SK-N-SH (cell line): ENCODE results near the gene AGBL3. TPM values are rescaled to one million over a fixed set of nuclear protein-coding genes. Genes with fewer than 3 reads are reported as not detected.

Source experiments
- CTCF ChIA-PET: fragments of 300-600, 350-600 bp; formaldehyde crosslinking; extraction: SDS; loops from one replicate; lab custom pipeline; 2021; lab: Yijun Ruan, JAX
- POLR2A ChIA-PET: fragments of 350-600 bp; sonication (Branson Sonifier 250); formaldehyde crosslinking; extraction: SDS; loops from one replicate; lab custom pipeline; 2020; ENCODE audit warnings: antibody characterized with exemption, inconsistent platforms; lab: Yijun Ruan, JAX
- DNase-seq: peaks from one replicate; pipeline ENCODE4 v3.0.0; 2012
- H2AFZ ChIP-seq: fragments of 200-600 bp; sonication (generic); 2 replicates; pipeline ENCODE4 v1.8.1; 2016; ENCODE audit warnings: antibody characterized with exemption, mild to moderate bottlenecking, low read depth
- H3F3A ChIP-seq: fragments of 200-600 bp; sonication (generic); replicated peaks from 2 replicates; pipeline ENCODE3; 2016; ENCODE audit warnings: antibody characterized with exemption, mild to moderate bottlenecking; ENCODE audit not compliant: insufficient read depth
- H3K27ac ChIP-seq, 2 experiments: fragments of 200-500 bp in 1 of 2; fragments of 200-600 bp in 1 of 2; sonication (Bioruptor generic) in 1 of 2; sonication (generic), shearing (Covaris generic) in 1 of 2; 2 replicates each; pipeline versions ENCODE4 v1.5.1 to v1.6.1; 2014 to 2016; ENCODE audit warnings: low read depth in 2 of 2, inconsistent platforms in 1 of 2, low read length in 1 of 2, mild to moderate bottlenecking in 1 of 2, mixed read lengths in 1 of 2
- H3K27me3 ChIP-seq: fragments of 200-600 bp; sonication (generic), shearing (Covaris generic); 2 replicates; pipeline ENCODE4 v1.6.1; 2016; ENCODE audit warnings: mixed run types; ENCODE audit not compliant: insufficient read depth
- H3K36me3 ChIP-seq, 2 experiments: fragments of 200-500 bp in 1 of 2; fragments of 200-600 bp in 1 of 2; sonication (Bioruptor generic) in 1 of 2; sonication (generic) in 1 of 2; replicated peaks in 1 of 2; 2 replicates each; pipeline versions ENCODE3 to v1.5.1; 2014 to 2016; ENCODE audit warnings: low read length in 1 of 2, mild to moderate bottlenecking in 1 of 2; ENCODE audit not compliant: insufficient read depth in 2 of 2, control insufficient read depth in 1 of 2
- H3K4me1 ChIP-seq, 2 experiments: fragments of 200-500 bp in 1 of 2; fragments of 200-600 bp in 1 of 2; sonication (Bioruptor generic) in 1 of 2; sonication (generic), shearing (Covaris generic) in 1 of 2; 2 replicates each; pipeline versions ENCODE4 v1.5.1 to v1.6.1; 2014 to 2016; ENCODE audit warnings: low read depth in 1 of 2, low read length in 1 of 2, mixed run types in 1 of 2; ENCODE audit not compliant: insufficient read depth in 2 of 2, control insufficient read depth in 1 of 2
- H3K4me2 ChIP-seq: fragments of 200-600 bp; sonication (generic), shearing (Covaris generic); 2 replicates; pipeline ENCODE4 v1.6.1; 2017; ENCODE audit warnings: mixed run types
- H3K4me3 ChIP-seq, 2 experiments: fragments of 200-500 bp in 1 of 2; fragments of 200-600 bp in 1 of 2; sonication (Bioruptor generic) in 1 of 2; sonication (generic), shearing (Covaris generic) in 1 of 2; 2 replicates each; pipeline versions ENCODE4 v1.5.1 to v1.8.1; 2014 to 2016; ENCODE audit warnings: low read depth in 2 of 2, inconsistent platforms in 1 of 2, low read length in 1 of 2, mild to moderate bottlenecking in 1 of 2, mixed read lengths in 1 of 2, moderate library complexity in 1 of 2
- H3K79me2 ChIP-seq: fragments of 200-600 bp; sonication (generic); 2 replicates; pipeline ENCODE4 v1.8.1; 2017; ENCODE audit warnings: mild to moderate bottlenecking; ENCODE audit not compliant: insufficient read depth
- H3K9ac ChIP-seq: fragments of 200-600 bp; sonication (generic); 2 replicates; pipeline ENCODE4 v1.6.1; 2017; ENCODE audit warnings: mixed run types
- H3K9me2 ChIP-seq: fragments of 200-600 bp; sonication (generic); 2 replicates; pipeline ENCODE4 v1.6.1; 2017; ENCODE audit warnings: mixed run types
- H3K9me3 ChIP-seq: fragments of 200-600 bp; sonication (generic); 2 replicates; pipeline ENCODE4 v1.6.1; 2017; ENCODE audit warnings: mixed run types, mild to moderate bottlenecking, moderate library complexity
- H4K20me1 ChIP-seq: fragments of 200-600 bp; sonication (generic); 2 replicates; pipeline ENCODE4 v1.6.1; 2017; ENCODE audit warnings: mild to moderate bottlenecking, mixed run types; ENCODE audit not compliant: insufficient read depth
- ELF1 ChIP-seq: IDR thresholded peaks from 2 replicates; pipeline ENCODE4 v1.4.0; 2012
- EP300 ChIP-seq, 2 experiments: IDR thresholded peaks; 2 replicates each; pipeline versions ENCODE4 v1.4.0 to v1.6.1; 2012; ENCODE audit warnings: borderline replicate concordance in 1 of 2, low read depth in 1 of 2, low read length in 1 of 2
- FOXJ3 ChIP-seq: sonication (generic); formaldehyde crosslinking; IDR thresholded peaks from 2 replicates; pipeline ENCODE4 v1.5.1; 2020; ENCODE audit warnings: mild to moderate bottlenecking, missing genetic modification reagents
- GATA2 ChIP-seq: sonication (generic); formaldehyde crosslinking; IDR thresholded peaks from 2 replicates; pipeline ENCODE4 v1.5.0; 2020; ENCODE audit warnings: mild to moderate bottlenecking, missing genetic modification reagents
- MEF2A ChIP-seq: IDR thresholded peaks from 2 replicates; pipeline ENCODE4 v1.4.0; 2012; ENCODE audit warnings: low read depth, borderline replicate concordance
- NRF1 ChIP-seq: IDR thresholded peaks from 2 replicates; pipeline ENCODE4 v1.6.1; 2012; ENCODE audit warnings: low read depth, mild to moderate bottlenecking, low read length
- RAD21 ChIP-seq: IDR thresholded peaks from 2 replicates; pipeline ENCODE4 v1.6.1; 2012; ENCODE audit warnings: mild to moderate bottlenecking, low read length
- RCOR1 ChIP-seq: fragments of 150-350 bp; IDR thresholded peaks from 2 replicates; pipeline ENCODE4 v1.6.1; 2017; ENCODE audit warnings: antibody characterized with exemption, low read length
- SIN3A ChIP-seq: IDR thresholded peaks from 2 replicates; pipeline ENCODE4 v1.6.1; 2012; ENCODE audit warnings: low read depth, mild to moderate bottlenecking, low read length, moderate library complexity, borderline replicate concordance
- TCF12 ChIP-seq: IDR thresholded peaks from 2 replicates; pipeline ENCODE4 v1.4.0; 2012
- TEAD4 ChIP-seq: IDR thresholded peaks from 2 replicates; pipeline ENCODE4 v1.4.0; 2012; ENCODE audit warnings: mild to moderate bottlenecking, borderline replicate concordance; ENCODE audit not compliant: insufficient read depth
- WGBS: methylation state at CpG from one replicate; pipeline ENCODE4 v1.1.6; 2017; ENCODE audit warnings: low lambda C conversion rate; 5-methylcytosine and 5-hydroxymethylcytosine counted together
- polyA plus RNA-seq, 3 experiments: library from polyadenylated mRNA; depleted of rRNA; stranded (reverse); fragments of >200 nt; gene quantifications; 2 replicates each; pipeline ENCODE4 v1.2.3, GENCODE V29; 2012
- TF ChIP-seq, protein P1 (sequence below): fragments of 200-600 bp; sonication (generic); IDR thresholded peaks from 2 replicates; pipeline ENCODE4 v1.6.1; 2017; ENCODE audit warnings: antibody characterized with exemption, mild to moderate bottlenecking, moderate library complexity
- TF ChIP-seq, protein P2 (sequence below): IDR thresholded peaks from 2 replicates; pipeline ENCODE4 v1.4.0; 2012; ENCODE audit warnings: low read depth, borderline replicate concordance
- TF ChIP-seq, protein P3 (sequence below): fragments of 150-350 bp; IDR thresholded peaks from 2 replicates; pipeline ENCODE4 v1.6.1; 2016; ENCODE audit warnings: mild to moderate bottlenecking, low read depth, low read length
- TF ChIP-seq, protein P4 (sequence below): IDR thresholded peaks from 2 replicates; pipeline ENCODE4; 2012
- TF ChIP-seq, protein P5 (sequence below): IDR thresholded peaks from 2 replicates; pipeline ENCODE4 v1.4.0; 2012; ENCODE audit warnings: low read depth, borderline replicate concordance

AGBL3 gene
- polyA plus RNA-seq, 1 of the 3 experiments (the other 2 are of a cell fraction), result 0.35 TPM

DNA sequence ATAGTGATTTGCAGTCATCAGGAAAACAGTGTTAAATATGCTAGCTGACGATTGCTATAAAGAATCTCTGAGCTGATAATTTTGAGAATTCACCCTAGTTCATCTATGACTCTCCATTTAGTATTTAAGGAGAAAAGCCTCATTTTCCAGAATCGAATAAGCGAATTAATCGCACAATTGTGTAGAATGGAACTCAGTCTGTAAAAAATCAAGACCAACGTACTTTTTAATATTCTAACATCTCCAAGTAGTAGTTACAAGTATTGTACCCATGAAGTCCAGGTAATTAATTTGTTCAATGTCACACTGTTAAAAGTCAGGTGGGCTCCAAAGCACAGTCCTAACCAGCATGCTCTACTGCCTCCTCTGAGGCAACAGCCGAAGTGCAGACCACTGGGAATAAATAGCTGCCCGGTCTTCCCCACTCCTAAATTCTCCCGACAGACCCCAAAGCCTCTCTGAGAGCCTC is 380 bp upstream of the AGBL3 start:
- ChIA-PET POLR2A (interaction anchor here (0.8 to 1.7 kb wide), 5 partner anchors 16 to 528 kb away, joined by 3 to 6 read pairs (median 3); partner anchors contain the start of genes AKR1B1 and CYREN), CTCF (interaction anchor here (0.7 to 3.2 kb wide), 20 partner anchors 9 to 438 kb away, joined by 3 to 12 read pairs (median 4); partner anchors contain the start of gene CYREN)
- peak overlapping the region; percentile 79 for H3K9ac ChIP-seq
- peak overlapping the region; percentile 93 for H3K4me2 ChIP-seq
- peak overlapping the region; percentile 98 for H3K4me3 ChIP-seq
- peaks cover 17 to 22% of the 10 kb centered on the region in 2 experiments for H3K36me3 ChIP-seq
- 0 out of 2 replicates have a peak, but pooled peaks cover 4% of the 10 kb centered on the region for H3K9me3 ChIP-seq
- H3K27ac ChIP-seq, result peak overlapping the region; percentile 71 to 96
- H3K4me1 ChIP-seq, result peaks cover 0 to 14% of the 10 kb centered on the region in 2 experiments; a peak in 1 of 4 replicates
- 52% methylated on average over 8 of the region's 8 CpGs for WGBS
- no peaks in the 10 kb centered on the region for H4K20me1 ChIP-seq
- peaks cover 21% of the 10 kb centered on the region for H3K79me2 ChIP-seq
- H3K27me3 ChIP-seq, result no peaks in the 10 kb centered on the region
- no peak for DNase-seq
- H3K9me2 ChIP-seq, result no peaks in the 10 kb centered on the region; the same call in 1 of the 2 replicates
- H3F3A ChIP-seq, result no peaks in the 10 kb centered on the region
- TF ChIP-seq FOXJ3 (CRISPR knock-in tag), result no peak; the same call in 1 of the 2 replicates
- TF ChIP-seq, protein P1, sequence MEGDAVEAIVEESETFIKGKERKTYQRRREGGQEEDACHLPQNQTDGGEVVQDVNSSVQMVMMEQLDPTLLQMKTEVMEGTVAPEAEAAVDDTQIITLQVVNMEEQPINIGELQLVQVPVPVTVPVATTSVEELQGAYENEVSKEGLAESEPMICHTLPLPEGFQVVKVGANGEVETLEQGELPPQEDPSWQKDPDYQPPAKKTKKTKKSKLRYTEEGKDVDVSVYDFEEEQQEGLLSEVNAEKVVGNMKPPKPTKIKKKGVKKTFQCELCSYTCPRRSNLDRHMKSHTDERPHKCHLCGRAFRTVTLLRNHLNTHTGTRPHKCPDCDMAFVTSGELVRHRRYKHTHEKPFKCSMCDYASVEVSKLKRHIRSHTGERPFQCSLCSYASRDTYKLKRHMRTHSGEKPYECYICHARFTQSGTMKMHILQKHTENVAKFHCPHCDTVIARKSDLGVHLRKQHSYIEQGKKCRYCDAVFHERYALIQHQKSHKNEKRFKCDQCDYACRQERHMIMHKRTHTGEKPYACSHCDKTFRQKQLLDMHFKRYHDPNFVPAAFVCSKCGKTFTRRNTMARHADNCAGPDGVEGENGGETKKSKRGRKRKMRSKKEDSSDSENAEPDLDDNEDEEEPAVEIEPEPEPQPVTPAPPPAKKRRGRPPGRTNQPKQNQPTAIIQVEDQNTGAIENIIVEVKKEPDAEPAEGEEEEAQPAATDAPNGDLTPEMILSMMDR, result no peak
- TF ChIP-seq, protein P2, sequence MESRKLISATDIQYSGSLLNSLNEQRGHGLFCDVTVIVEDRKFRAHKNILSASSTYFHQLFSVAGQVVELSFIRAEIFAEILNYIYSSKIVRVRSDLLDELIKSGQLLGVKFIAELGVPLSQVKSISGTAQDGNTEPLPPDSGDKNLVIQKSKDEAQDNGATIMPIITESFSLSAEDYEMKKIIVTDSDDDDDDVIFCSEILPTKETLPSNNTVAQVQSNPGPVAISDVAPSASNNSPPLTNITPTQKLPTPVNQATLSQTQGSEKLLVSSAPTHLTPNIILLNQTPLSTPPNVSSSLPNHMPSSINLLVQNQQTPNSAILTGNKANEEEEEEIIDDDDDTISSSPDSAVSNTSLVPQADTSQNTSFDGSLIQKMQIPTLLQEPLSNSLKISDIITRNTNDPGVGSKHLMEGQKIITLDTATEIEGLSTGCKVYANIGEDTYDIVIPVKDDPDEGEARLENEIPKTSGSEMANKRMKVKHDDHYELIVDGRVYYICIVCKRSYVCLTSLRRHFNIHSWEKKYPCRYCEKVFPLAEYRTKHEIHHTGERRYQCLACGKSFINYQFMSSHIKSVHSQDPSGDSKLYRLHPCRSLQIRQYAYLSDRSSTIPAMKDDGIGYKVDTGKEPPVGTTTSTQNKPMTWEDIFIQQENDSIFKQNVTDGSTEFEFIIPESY, result no peak
- TF ChIP-seq RAD21, result no peak
- TF ChIP-seq MEF2A, result no peak
- TF ChIP-seq, protein P3, sequence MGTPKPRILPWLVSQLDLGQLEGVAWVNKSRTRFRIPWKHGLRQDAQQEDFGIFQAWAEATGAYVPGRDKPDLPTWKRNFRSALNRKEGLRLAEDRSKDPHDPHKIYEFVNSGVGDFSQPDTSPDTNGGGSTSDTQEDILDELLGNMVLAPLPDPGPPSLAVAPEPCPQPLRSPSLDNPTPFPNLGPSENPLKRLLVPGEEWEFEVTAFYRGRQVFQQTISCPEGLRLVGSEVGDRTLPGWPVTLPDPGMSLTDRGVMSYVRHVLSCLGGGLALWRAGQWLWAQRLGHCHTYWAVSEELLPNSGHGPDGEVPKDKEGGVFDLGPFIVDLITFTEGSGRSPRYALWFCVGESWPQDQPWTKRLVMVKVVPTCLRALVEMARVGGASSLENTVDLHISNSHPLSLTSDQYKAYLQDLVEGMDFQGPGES, result no peak
- no peak for TF ChIP-seq GATA2 (CRISPR knock-in tag)
- no peak for TF ChIP-seq TCF12
- TF ChIP-seq, protein P4, sequence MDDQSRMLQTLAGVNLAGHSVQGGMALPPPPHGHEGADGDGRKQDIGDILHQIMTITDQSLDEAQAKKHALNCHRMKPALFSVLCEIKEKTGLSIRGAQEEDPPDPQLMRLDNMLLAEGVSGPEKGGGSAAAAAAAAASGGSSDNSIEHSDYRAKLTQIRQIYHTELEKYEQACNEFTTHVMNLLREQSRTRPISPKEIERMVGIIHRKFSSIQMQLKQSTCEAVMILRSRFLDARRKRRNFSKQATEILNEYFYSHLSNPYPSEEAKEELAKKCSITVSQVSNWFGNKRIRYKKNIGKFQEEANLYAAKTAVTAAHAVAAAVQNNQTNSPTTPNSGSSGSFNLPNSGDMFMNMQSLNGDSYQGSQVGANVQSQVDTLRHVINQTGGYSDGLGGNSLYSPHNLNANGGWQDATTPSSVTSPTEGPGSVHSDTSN, result no peak
- TF ChIP-seq, protein P5, sequence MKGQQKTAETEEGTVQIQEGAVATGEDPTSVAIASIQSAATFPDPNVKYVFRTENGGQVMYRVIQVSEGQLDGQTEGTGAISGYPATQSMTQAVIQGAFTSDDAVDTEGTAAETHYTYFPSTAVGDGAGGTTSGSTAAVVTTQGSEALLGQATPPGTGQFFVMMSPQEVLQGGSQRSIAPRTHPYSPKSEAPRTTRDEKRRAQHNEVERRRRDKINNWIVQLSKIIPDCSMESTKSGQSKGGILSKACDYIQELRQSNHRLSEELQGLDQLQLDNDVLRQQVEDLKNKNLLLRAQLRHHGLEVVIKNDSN, result no peak
- no peak for TF ChIP-seq EP300 (IDR thresholded peaks at IDR 0.05; ENCODE audit: borderline replicate concordance in 1 of 2, low read depth in 1 of 2, low read length in 1 of 2)
- no peak for TF ChIP-seq RCOR1
- no peak for TF ChIP-seq SIN3A
- no peak for TF ChIP-seq NRF1
- TF ChIP-seq ELF1, result no peak
- TF ChIP-seq TEAD4, result no peak
- TF ChIP-seq, all 33 proteins: peak for 0
- peak overlapping the region; percentile 94 for H2AFZ ChIP-seq
